ENCODE results near the gene AKAP13.

AKAP13 gene

GRCh38 chr15:85582131-85583079, 202.0 kb downstream of the AKAP13 start:
- DNase-seq, result peak; percentile 75

- no peak for DNase-seq
These were observed 203.0 kb downstream of the AKAP13 start for GRCh38 chr15:85583442-85583841.

GRCh38 chr15:85583923-85584390, 203.6 kb downstream of the AKAP13 start:
- peak; percentile 75 for DNase-seq

GRCh38 chr15:85584872-85585271, 204.5 kb downstream of the AKAP13 start:
- DNase-seq, result no peak

- DNase-seq, result peak; percentile 24
These were observed 205.8 kb downstream of the AKAP13 start for GRCh38 chr15:85586196-85586595.

GRCh38 chr15:85587707-85588411, 207.5 kb downstream of the AKAP13 start:
- no peak for DNase-seq

GRCh38 chr15:85588677-85589076, 208.3 kb downstream of the AKAP13 start:
- DNase-seq, result no peak

GRCh38 chr15:85589851-85590250, 209.4 kb downstream of the AKAP13 start:
- DNase-seq, result no peak

- no peak for DNase-seq
These were observed 211.2 kb downstream of the AKAP13 start for GRCh38 chr15:85591622-85592021.

GRCh38 chr15:85592148-85592547, 211.7 kb downstream of the AKAP13 start:
- no peak for DNase-seq

- no peak for DNase-seq
These were observed 213.5 kb downstream of the AKAP13 start for GRCh38 chr15:85593809-85594445.

GRCh38 chr15:85595804-85596536, 215.6 kb downstream of the AKAP13 start:
- no peak for DNase-seq

- no peak for DNase-seq
These were observed 216.9 kb downstream of the AKAP13 start for GRCh38 chr15:85597155-85597815.

GRCh38 chr15:85598219-85598618, 217.8 kb downstream of the AKAP13 start:
- no peak for DNase-seq

- no peak for DNase-seq
These were observed 218.5 kb downstream of the AKAP13 start for GRCh38 chr15:85598718-85599398.

- DNase-seq, result no peak
These were observed 219.6 kb downstream of the AKAP13 start for GRCh38 chr15:85600001-85600400.

GRCh38 chr15:85603160-85603559, 222.8 kb downstream of the AKAP13 start:
- DNase-seq, result no peak

GRCh38 chr15:85603703-85604102, 223.3 kb downstream of the AKAP13 start:
- DNase-seq, result no peak

GRCh38 chr15:85604194-85604593, 223.8 kb downstream of the AKAP13 start:
- DNase-seq, result no peak

- DNase-seq, result no peak
These were observed 226.3 kb downstream of the AKAP13 start for GRCh38 chr15:85606738-85607137.

- DNase-seq, result no peak
These were observed 226.9 kb downstream of the AKAP13 start for GRCh38 chr15:85607141-85607806.
